Measurements from ENCODE around the gene NCK2.

DNA sequence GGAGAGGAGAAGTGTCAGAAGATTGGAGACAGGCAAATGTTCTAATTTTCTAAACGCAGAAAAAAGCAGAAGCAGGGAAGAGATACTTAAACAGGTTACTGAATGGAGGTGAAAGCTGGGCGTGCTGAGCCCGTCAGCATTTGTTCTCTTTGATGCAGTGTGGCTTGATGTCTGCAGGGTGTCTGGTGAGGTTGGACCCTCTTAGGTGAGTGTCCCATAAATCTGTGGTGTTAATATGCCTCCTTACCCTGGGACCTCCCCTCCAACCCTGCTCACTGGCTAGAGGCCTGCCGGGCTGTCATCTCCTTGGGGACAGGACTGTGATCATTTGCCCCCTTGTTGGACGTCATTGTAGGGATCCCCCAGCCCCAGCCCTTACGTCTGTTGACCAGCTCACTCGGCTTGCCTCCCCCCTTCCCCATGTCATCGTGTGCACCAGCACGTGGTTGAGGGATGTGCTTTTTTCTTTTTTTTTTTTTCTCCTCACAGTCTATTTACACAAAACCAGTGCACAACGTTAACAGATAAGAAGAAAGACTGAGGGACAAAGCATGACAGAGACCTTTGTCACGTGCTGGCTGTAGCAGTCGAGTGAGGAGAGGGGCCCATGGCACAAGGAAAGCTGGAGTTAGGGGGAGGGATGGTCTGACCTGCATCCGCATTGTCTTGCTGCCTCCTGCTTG, 56.4 kb downstream of the NCK2 start:
- TF ChIP-seq, protein P1, sequence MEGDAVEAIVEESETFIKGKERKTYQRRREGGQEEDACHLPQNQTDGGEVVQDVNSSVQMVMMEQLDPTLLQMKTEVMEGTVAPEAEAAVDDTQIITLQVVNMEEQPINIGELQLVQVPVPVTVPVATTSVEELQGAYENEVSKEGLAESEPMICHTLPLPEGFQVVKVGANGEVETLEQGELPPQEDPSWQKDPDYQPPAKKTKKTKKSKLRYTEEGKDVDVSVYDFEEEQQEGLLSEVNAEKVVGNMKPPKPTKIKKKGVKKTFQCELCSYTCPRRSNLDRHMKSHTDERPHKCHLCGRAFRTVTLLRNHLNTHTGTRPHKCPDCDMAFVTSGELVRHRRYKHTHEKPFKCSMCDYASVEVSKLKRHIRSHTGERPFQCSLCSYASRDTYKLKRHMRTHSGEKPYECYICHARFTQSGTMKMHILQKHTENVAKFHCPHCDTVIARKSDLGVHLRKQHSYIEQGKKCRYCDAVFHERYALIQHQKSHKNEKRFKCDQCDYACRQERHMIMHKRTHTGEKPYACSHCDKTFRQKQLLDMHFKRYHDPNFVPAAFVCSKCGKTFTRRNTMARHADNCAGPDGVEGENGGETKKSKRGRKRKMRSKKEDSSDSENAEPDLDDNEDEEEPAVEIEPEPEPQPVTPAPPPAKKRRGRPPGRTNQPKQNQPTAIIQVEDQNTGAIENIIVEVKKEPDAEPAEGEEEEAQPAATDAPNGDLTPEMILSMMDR (IDR thresholded peaks at IDR 0.05), result no peak
- no peak for TF ChIP-seq POLR2A (IDR thresholded peaks at IDR 0.05)
